Vagina (tissue), 2 donors: ENCODE data around the gene LPIN1. TPM values are rescaled to one million over a fixed set of nuclear protein-coding genes. Genes with fewer than 3 reads are reported as not detected.

Experiments used
- DNase-seq, 2 donors: peaks; one replicate each; pipeline ENCODE4 v3.0.0-alpha.2; 2017; ENCODE audit errors: extremely low spot score in 2 of 2
- H3K27ac ChIP-seq: fragments of 200-600 bp; sonication (generic); one replicate; pipeline ENCODE4 v1.5.1; 2019
- H3K27me3 ChIP-seq: fragments of 200-600 bp; sonication (generic); one replicate; pipeline ENCODE4 v1.5.1; 2019
- H3K36me3 ChIP-seq, 2 donors: fragments of 200-600 bp; sonication (generic); one replicate each; pipeline ENCODE4 v1.5.1; 2017 to 2019
- H3K4me1 ChIP-seq: fragments of 200-600 bp; sonication (generic); one replicate; pipeline ENCODE4 v1.5.1; 2019
- H3K4me3 ChIP-seq, 2 donors: fragments of 200-600 bp; sonication (generic); 1 replicate in 1 of 2; 2 replicates in 1 of 2; pipeline ENCODE4 v1.5.1; 2016 to 2019
- H3K9me3 ChIP-seq: fragments of 200-600 bp; sonication (generic); one replicate; pipeline ENCODE4 v1.5.1; 2019
- CTCF ChIP-seq, 3 experiments: fragments of 450-650 bp in 2 of 3; fragments of 200-600 bp in 1 of 3; sonication (generic) in 1 of 3; IDR thresholded peaks; one replicate each; pipeline ENCODE4 v1.5.1; 2017 to 2019; ENCODE audit warnings: antibody characterized with exemption in 3 of 3, mild to moderate bottlenecking in 2 of 3, moderate library complexity in 2 of 3
- POLR2A ChIP-seq, 2 donors: fragments of 450-650 bp; IDR thresholded peaks; one replicate each; pipeline ENCODE4 v1.6.1; 2017; ENCODE audit warnings: antibody characterized with exemption in 2 of 2, mild to moderate bottlenecking in 2 of 2, moderate library complexity in 2 of 2
- POLR2AphosphoS5 ChIP-seq, 2 donors: sonication (generic); formaldehyde crosslinking; IDR thresholded peaks; one replicate each; pipeline ENCODE4 v1.9.0; 2017; ENCODE audit warnings: antibody characterized with exemption in 2 of 2, mild to moderate bottlenecking in 2 of 2, low read depth in 1 of 2; ENCODE audit not compliant: insufficient read depth in 1 of 2
- intact Hi-C: fragments of 100-400 bp; cut with DNase I; formaldehyde crosslinking; loops from one replicate; pipeline ENCODE4 v1.15.1; 2023
- total RNA-seq: library from RNA; depleted of rRNA; stranded (reverse); fragments of >200 nt; gene quantifications from one replicate; pipeline ENCODE4 v1.2.3, GENCODE V29; 2016

The LPIN1 gene
- total RNA-seq, 1 donor from 2014 or later: 67.5 TPM

GRCh38 chr2:11699686-11700670 is 46.5 kb upstream of the LPIN1 start:
- Histone ChIP-seq H3K4me3 (no peak overlapping the region), H3K9me3 (no peaks in the 10 kb centered on the region), H3K4me1 (peaks cover 14% of the 10 kb centered on the region), H3K27me3 (no peaks in the 10 kb centered on the region), H3K27ac (no peak overlapping the region), H3K36me3 (no peaks in the 10 kb centered on the region)
- TF ChIP-seq POLR2A (IDR thresholded peaks at IDR 0.05) (no peak), POLR2AphosphoS5 (IDR thresholded peaks at IDR 0.05; ENCODE audit: insufficient read depth in 1 of 2, low read depth in 1 of 2) (no peak), CTCF (IDR thresholded peaks at IDR 0.05) (no peak)
- DNase-seq: no peak
- intact Hi-C loops: no loop called here

GRCh38 chr2:11701206-11701605 is 45.2 kb upstream of the LPIN1 start:
- Histone ChIP-seq H3K9me3 (no peaks in the 10 kb centered on the region), H3K36me3 (no peaks in the 10 kb centered on the region), H3K4me3 (no peak overlapping the region), H3K4me1 (peaks cover 14% of the 10 kb centered on the region), H3K27me3 (no peaks in the 10 kb centered on the region), H3K27ac (no peak overlapping the region)
- intact Hi-C loops: no loop called here
- no peak for DNase-seq
- TF ChIP-seq CTCF (IDR thresholded peaks at IDR 0.05) (no peak), POLR2AphosphoS5 (IDR thresholded peaks at IDR 0.05; ENCODE audit: insufficient read depth in 1 of 2, low read depth in 1 of 2) (no peak)

GRCh38 chr2:11701751-11702301 is 44.6 kb upstream of the LPIN1 start:
- peaks cover 11% of the 10 kb centered on the region for H3K4me1 ChIP-seq
- no peaks in the 10 kb centered on the region for H3K36me3 ChIP-seq
- no peak for TF ChIP-seq CTCF (IDR thresholded peaks at IDR 0.05)
- TF ChIP-seq POLR2A (IDR thresholded peaks at IDR 0.05): no peak
- intact Hi-C loops: no loop called here
- no peak overlapping the region for H3K4me3 ChIP-seq
- no peak for DNase-seq
- no peaks in the 10 kb centered on the region for H3K27me3 ChIP-seq
- no peak overlapping the region for H3K27ac ChIP-seq
- H3K9me3 ChIP-seq: no peaks in the 10 kb centered on the region

- H3K27me3 ChIP-seq: no peaks in the 10 kb centered on the region
- peaks cover under 1% of the 10 kb centered on the region for H3K4me1 ChIP-seq
- H3K27ac ChIP-seq: no peak overlapping the region
- H3K9me3 ChIP-seq: no peaks in the 10 kb centered on the region
- TF ChIP-seq POLR2A (IDR thresholded peaks at IDR 0.05) (no peak), POLR2AphosphoS5 (IDR thresholded peaks at IDR 0.05; ENCODE audit: insufficient read depth in 1 of 2, low read depth in 1 of 2) (no peak), CTCF (IDR thresholded peaks at IDR 0.05) (no peak)
- no peak overlapping the region for H3K4me3 ChIP-seq
- intact Hi-C loops: no loop called here
- no peak for DNase-seq
- no peaks in the 10 kb centered on the region for H3K36me3 ChIP-seq
Observed at GRCh38 chr2:11702946-11703345, 43.5 kb upstream of the LPIN1 start.

- intact Hi-C loops: no loop called here
- Histone ChIP-seq H3K4me1 (no peaks in the 10 kb centered on the region), H3K27ac (no peak overlapping the region), H3K27me3 (no peaks in the 10 kb centered on the region), H3K4me3 (no peak overlapping the region), H3K9me3 (no peaks in the 10 kb centered on the region), H3K36me3 (no peaks in the 10 kb centered on the region)
- DNase-seq: no peak
- TF ChIP-seq POLR2A (IDR thresholded peaks at IDR 0.05) (no peak), POLR2AphosphoS5 (IDR thresholded peaks at IDR 0.05; ENCODE audit: insufficient read depth in 1 of 2, low read depth in 1 of 2) (no peak), CTCF (IDR thresholded peaks at IDR 0.05) (no peak)
Observed at GRCh38 chr2:11703700-11704099, 42.7 kb upstream of the LPIN1 start.
